HEK293 (cell line): ENCODE data around the gene NXN.

ENCODE experiments used
- CTCF ChIA-PET: fragments of 350-600 bp; formaldehyde crosslinking; extraction: SDS; loops from one replicate; lab custom pipeline; 2021; ENCODE audit warnings: antibody characterized with exemption; lab: Yijun Ruan, JAX
- POLR2A ChIA-PET: fragments of 300-600 bp; formaldehyde crosslinking; extraction: SDS; loops from one replicate; lab custom pipeline; 2020; ENCODE audit warnings: antibody characterized with exemption, inconsistent platforms; lab: Yijun Ruan, JAX
- H3K27ac ChIP-seq: fragments of 200-500 bp; sonication (Bioruptor generic); 2 replicates; pipeline ENCODE4 v1.5.1; 2014; ENCODE audit warnings: low read depth, low read length, control low read depth, inconsistent platforms; ENCODE audit errors: extremely low read depth
- H3K36me3 ChIP-seq, 2 experiments: fragments of 200-500 bp in 1 of 2; sonication (Bioruptor generic) in 1 of 2; 1 replicate in 1 of 2; 2 replicates in 1 of 2; pipeline ENCODE4 v1.5.1; 2014 to 2017; ENCODE audit warnings: inconsistent platforms in 2 of 2, low read length in 2 of 2; ENCODE audit not compliant: control insufficient read depth in 2 of 2, insufficient read depth in 1 of 2
- H3K4me1 ChIP-seq: fragments of 200-500 bp; sonication (Bioruptor generic); 2 replicates; pipeline ENCODE4 v1.5.1; 2014; ENCODE audit warnings: mild to moderate bottlenecking, low read length, inconsistent platforms; ENCODE audit not compliant: control insufficient read depth, insufficient read depth
- H3K4me3 ChIP-seq: 2 replicates; pipeline ENCODE4 v1.5.1; 2011; ENCODE audit warnings: low read depth, mild to moderate bottlenecking, control low read depth, low read length, moderate library complexity
- H3K9me3 ChIP-seq: fragments of 200-500 bp; sonication (Bioruptor generic); 2 replicates; pipeline ENCODE4 v1.5.1; 2014; ENCODE audit warnings: low read depth, low read length, inconsistent platforms; ENCODE audit not compliant: control insufficient read depth, insufficient read depth
- GLIS1 ChIP-seq: fragments of 450-650 bp; formaldehyde crosslinking; IDR thresholded peaks from 2 replicates; pipeline ENCODE4 v1.5.1; 2016; ENCODE audit warnings: missing biosample characterization, missing genetic modification characterization
- MYNN ChIP-seq: fragments of 450-650 bp; formaldehyde crosslinking; IDR thresholded peaks from 2 replicates; pipeline ENCODE4 v1.5.1; 2016; ENCODE audit warnings: missing biosample characterization, missing genetic modification characterization, borderline replicate concordance
- OSR2 ChIP-seq: fragments of 450-650 bp; formaldehyde crosslinking; IDR thresholded peaks from 2 replicates; pipeline ENCODE4 v1.5.1; 2016; ENCODE audit warnings: missing biosample characterization, missing genetic modification characterization
- ZBTB7A ChIP-seq: fragments of 450-650 bp; formaldehyde crosslinking; IDR thresholded peaks from 2 replicates; pipeline ENCODE4 v1.5.1; 2016; ENCODE audit warnings: low read depth, missing biosample characterization, missing genetic modification characterization
- ZNF174 ChIP-seq: fragments of 450-650 bp; formaldehyde crosslinking; IDR thresholded peaks from 2 replicates; pipeline ENCODE4 v1.5.0; 2017; ENCODE audit warnings: missing biosample characterization, mild to moderate bottlenecking, missing genetic modification characterization
- ZNF18 ChIP-seq: fragments of 450-650 bp; formaldehyde crosslinking; IDR thresholded peaks from 2 replicates; pipeline ENCODE4 v1.5.1; 2016; ENCODE audit warnings: missing biosample characterization, missing genetic modification characterization
- ZNF184 ChIP-seq: fragments of 450-650 bp; IDR thresholded peaks from 2 replicates; pipeline ENCODE4 v1.5.1; 2018; ENCODE audit warnings: missing biosample characterization, mild to moderate bottlenecking, missing genetic modification characterization
- ZNF239 ChIP-seq: fragments of 450-650 bp; formaldehyde crosslinking; IDR thresholded peaks from 2 replicates; pipeline ENCODE4 v1.5.1; 2016; ENCODE audit warnings: missing biosample characterization, missing genetic modification characterization
- ZNF248 ChIP-seq: fragments of 450-650 bp; formaldehyde crosslinking; IDR thresholded peaks from 2 replicates; pipeline ENCODE4 v1.5.1; 2017; ENCODE audit warnings: missing biosample characterization, missing genetic modification characterization
- ZNF26 ChIP-seq: fragments of 450-650 bp; formaldehyde crosslinking; IDR thresholded peaks from 2 replicates; pipeline ENCODE4 v1.5.1; 2016; ENCODE audit warnings: missing biosample characterization, missing genetic modification characterization
- ZNF302 ChIP-seq: fragments of 450-650 bp; formaldehyde crosslinking; IDR thresholded peaks from 2 replicates; pipeline ENCODE4 v1.5.1; 2016; ENCODE audit warnings: missing biosample characterization, missing genetic modification characterization, low read depth
- ZNF324 ChIP-seq: fragments of 450-650 bp; formaldehyde crosslinking; IDR thresholded peaks from 2 replicates; pipeline ENCODE4 v1.5.1; 2016; ENCODE audit warnings: missing biosample characterization, missing genetic modification characterization
- ZNF350 ChIP-seq: fragments of 450-650 bp; formaldehyde crosslinking; IDR thresholded peaks from 2 replicates; pipeline ENCODE4 v1.5.0; 2017; ENCODE audit warnings: missing biosample characterization, mild to moderate bottlenecking, missing genetic modification characterization
- ZNF366 ChIP-seq: fragments of 450-650 bp; formaldehyde crosslinking; conservative IDR thresholded peaks from 2 replicates; pipeline ENCODE4 v1.5.1; 2016; ENCODE audit warnings: missing biosample characterization, missing genetic modification characterization
- ZNF548 ChIP-seq: fragments of 450-650 bp; formaldehyde crosslinking; IDR thresholded peaks from 2 replicates; pipeline ENCODE4 v1.5.1; 2016; ENCODE audit warnings: missing biosample characterization, missing genetic modification characterization
- ZNF555 ChIP-seq: fragments of 450-650 bp; formaldehyde crosslinking; conservative IDR thresholded peaks from 2 replicates; pipeline ENCODE4 v1.5.1; 2017; ENCODE audit warnings: missing biosample characterization, mild to moderate bottlenecking, missing genetic modification characterization, inconsistent platforms
- ZNF664 ChIP-seq: fragments of 450-650 bp; formaldehyde crosslinking; IDR thresholded peaks from 2 replicates; pipeline ENCODE4 v1.5.1; 2016; ENCODE audit warnings: missing biosample characterization, missing genetic modification characterization
- ZNF76 ChIP-seq: fragments of 450-650 bp; formaldehyde crosslinking; IDR thresholded peaks from 2 replicates; pipeline ENCODE4; 2016; ENCODE audit warnings: low read depth, missing biosample characterization, missing genetic modification characterization, borderline replicate concordance
- TF ChIP-seq, protein P1 (sequence below): fragments of 450-650 bp; formaldehyde crosslinking; IDR thresholded peaks from 2 replicates; pipeline ENCODE4 v1.5.1; 2016; ENCODE audit warnings: missing biosample characterization, missing genetic modification characterization
- TF ChIP-seq, protein P2 (sequence below): fragments of 450-650 bp; formaldehyde crosslinking; IDR thresholded peaks from 2 replicates; pipeline ENCODE4 v1.5.1; 2016; ENCODE audit warnings: missing biosample characterization, missing genetic modification characterization
- TF ChIP-seq, protein P3 (sequence below): fragments of 450-650 bp; formaldehyde crosslinking; IDR thresholded peaks from 2 replicates; pipeline ENCODE4 v1.5.1; 2016; ENCODE audit warnings: missing biosample characterization, missing genetic modification characterization

The NXN gene

GRCh38 chr17:968812-969730 lies 10.5 kb downstream of the NXN start (continued):
- TF ChIP-seq ZNF26 (tag by site-specific recombination) = no peak
- TF ChIP-seq ZNF350 (tag by site-specific recombination) = no peak

DNA sequence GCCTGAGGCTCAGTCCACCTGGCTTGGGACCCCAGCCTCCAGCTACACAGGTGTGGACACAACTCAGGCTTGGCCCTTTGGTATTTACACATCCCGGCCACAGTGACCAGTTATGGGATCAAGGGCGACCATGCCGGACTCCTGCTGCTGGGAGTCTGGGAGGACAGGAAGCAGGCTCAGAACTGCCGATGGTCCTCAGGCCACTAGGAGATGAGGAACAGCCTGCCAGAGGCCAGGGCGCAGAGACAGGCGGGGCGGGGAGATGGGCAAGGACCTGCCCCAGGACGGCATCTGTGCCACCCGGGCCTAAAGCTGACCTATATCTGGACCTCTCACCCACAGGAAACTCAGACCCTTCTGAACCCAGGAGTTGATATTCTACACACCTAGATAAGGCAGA lies 12.5 kb downstream of the NXN start:
- TF ChIP-seq ZNF324 (tag by site-specific recombination) = no peak
- no peak for TF ChIP-seq ZNF664 (tag by site-specific recombination)
- TF ChIP-seq, protein P1, sequence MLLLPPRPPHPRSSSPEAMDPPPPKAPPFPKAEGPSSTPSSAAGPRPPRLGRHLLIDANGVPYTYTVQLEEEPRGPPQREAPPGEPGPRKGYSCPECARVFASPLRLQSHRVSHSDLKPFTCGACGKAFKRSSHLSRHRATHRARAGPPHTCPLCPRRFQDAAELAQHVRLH (tag by site-specific recombination) = no peak
- no peak for TF ChIP-seq ZNF555 (tag by site-specific recombination)
- no peak for TF ChIP-seq ZNF174
- TF ChIP-seq, protein P2, sequence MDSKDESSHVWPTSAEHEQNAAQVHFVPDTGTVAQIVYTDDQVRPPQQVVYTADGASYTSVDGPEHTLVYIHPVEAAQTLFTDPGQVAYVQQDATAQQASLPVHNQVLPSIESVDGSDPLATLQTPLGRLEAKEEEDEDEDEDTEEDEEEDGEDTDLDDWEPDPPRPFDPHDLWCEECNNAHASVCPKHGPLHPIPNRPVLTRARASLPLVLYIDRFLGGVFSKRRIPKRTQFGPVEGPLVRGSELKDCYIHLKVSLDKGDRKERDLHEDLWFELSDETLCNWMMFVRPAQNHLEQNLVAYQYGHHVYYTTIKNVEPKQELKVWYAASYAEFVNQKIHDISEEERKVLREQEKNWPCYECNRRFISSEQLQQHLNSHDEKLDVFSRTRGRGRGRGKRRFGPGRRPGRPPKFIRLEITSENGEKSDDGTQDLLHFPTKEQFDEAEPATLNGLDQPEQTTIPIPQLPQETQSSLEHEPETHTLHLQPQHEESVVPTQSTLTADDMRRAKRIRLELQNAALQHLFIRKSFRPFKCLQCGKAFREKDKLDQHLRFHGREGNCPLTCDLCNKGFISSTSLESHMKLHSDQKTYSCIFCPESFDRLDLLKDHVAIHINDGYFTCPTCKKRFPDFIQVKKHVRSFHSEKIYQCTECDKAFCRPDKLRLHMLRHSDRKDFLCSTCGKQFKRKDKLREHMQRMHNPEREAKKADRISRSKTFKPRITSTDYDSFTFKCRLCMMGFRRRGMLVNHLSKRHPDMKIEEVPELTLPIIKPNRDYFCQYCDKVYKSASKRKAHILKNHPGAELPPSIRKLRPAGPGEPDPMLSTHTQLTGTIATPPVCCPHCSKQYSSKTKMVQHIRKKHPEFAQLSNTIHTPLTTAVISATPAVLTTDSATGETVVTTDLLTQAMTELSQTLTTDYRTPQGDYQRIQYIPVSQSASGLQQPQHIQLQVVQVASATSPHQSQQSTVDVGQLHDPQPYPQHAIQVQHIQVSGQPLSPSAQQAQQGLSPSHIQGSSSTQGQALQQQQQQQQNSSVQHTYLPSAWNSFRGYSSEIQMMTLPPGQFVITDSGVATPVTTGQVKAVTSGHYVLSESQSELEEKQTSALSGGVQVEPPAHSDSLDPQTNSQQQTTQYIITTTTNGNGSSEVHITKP (tag by site-specific recombination) = no peak
- no peak for TF ChIP-seq ZNF239 (tag by site-specific recombination)
- TF ChIP-seq ZNF548 (tag by site-specific recombination) = no peak
- TF ChIP-seq ZNF184 (tag by site-specific recombination) = no peak
- Histone ChIP-seq H3K9me3 (no peaks in the 10 kb centered on the region), H3K4me3 (no peak overlapping the region), H3K4me1 (peaks cover 38% of the 10 kb centered on the region), H3K36me3 (no peaks in the 10 kb centered on the region; a peak in 1 of 3 replicates), H3K27ac (no peak overlapping the region)
- ChIA-PET POLR2A (interaction anchor here (0.6 to 3.4 kb wide), 2 partner anchors 12 to 138 kb away, joined by 7 to 11 read pairs; partner anchors contain the start of gene NXN), CTCF (interaction anchor here (1.6 kb wide), 1 partner anchor 172 kb away, joined by 3 read pairs; no protein-coding TSS in a partner anchor)

DNA sequence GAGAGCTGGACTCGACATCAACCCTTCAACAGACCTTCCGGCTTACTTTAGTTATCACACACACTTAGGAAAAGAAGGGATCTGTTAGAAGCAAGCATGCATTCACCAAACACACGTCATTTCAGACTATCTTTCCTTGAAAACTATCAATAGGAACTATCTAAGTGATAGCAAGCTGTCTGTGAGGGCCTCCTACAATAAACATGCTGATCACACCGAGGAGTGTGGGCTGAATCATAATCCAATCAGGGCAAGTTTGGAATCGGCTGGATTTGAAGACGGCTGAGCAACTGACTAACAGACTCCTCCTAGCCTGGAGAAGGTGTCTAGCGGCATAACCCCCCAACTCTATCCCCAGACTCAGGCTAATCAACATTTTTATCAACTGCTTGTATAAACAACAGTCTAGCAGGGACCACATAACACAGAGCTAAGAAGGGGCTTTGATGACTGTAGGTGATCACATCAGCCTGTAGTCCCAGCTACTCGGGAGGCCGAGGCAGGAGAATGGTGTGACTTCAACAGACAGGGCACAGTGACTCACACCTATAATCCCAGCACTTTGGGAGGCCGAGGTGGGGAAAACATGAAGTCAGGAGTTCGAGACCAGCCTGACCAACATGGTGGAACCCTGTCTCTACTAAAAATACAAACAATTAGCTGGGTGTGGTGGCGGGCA lies 14.1 kb downstream of the NXN start:
- no peaks in the 10 kb centered on the region for H3K9me3 ChIP-seq
- ChIA-PET CTCF (interaction anchor here (0.6 to 1.4 kb wide), 11 partner anchors 9 to 217 kb away, joined by 3 to 8 read pairs (median 4); partner anchors contain the start of gene TIMM22), POLR2A (interaction anchor here (1.1 to 3.4 kb wide), 7 partner anchors 9 to 184 kb away, joined by 3 to 11 read pairs (median 4); partner anchors contain the start of genes GLOD4, MRM3 and NXN)
- H3K36me3 ChIP-seq = no peaks in the 10 kb centered on the region; a peak in 1 of 3 replicates
- H3K4me3 ChIP-seq = no peak overlapping the region
- peak overlapping the region; percentile 35 for H3K27ac ChIP-seq
- peaks cover 35% of the 10 kb centered on the region for H3K4me1 ChIP-seq
- TF ChIP-seq ZNF248 (tag by site-specific recombination) (no peak), MYNN (tag by site-specific recombination) (no peak), ZNF76 (tag by site-specific recombination) (no peak), OSR2 (tag by site-specific recombination) (no peak), ZNF302 (tag by site-specific recombination) (no peak), ZNF18 (tag by site-specific recombination) (peak; percentile 96), ZBTB7A (tag by site-specific recombination) (0 out of 2 replicates have a peak, but pooled peaks have one; percentile 46), ZNF366 (tag by site-specific recombination) (peak; percentile 61; the same call in 1 of the 2 replicates), GLIS1 (tag by site-specific recombination) (peak; percentile 68)
- TF ChIP-seq, protein P3, sequence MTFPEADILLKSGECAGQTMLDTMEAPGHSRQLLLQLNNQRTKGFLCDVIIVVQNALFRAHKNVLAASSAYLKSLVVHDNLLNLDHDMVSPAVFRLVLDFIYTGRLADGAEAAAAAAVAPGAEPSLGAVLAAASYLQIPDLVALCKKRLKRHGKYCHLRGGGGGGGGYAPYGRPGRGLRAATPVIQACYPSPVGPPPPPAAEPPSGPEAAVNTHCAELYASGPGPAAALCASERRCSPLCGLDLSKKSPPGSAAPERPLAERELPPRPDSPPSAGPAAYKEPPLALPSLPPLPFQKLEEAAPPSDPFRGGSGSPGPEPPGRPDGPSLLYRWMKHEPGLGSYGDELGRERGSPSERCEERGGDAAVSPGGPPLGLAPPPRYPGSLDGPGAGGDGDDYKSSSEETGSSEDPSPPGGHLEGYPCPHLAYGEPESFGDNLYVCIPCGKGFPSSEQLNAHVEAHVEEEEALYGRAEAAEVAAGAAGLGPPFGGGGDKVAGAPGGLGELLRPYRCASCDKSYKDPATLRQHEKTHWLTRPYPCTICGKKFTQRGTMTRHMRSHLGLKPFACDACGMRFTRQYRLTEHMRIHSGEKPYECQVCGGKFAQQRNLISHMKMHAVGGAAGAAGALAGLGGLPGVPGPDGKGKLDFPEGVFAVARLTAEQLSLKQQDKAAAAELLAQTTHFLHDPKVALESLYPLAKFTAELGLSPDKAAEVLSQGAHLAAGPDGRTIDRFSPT = peak; percentile 56; the same call in 1 of the 2 replicates
